NCI-H748 treated with DMSO at 0.1 percent for 48 hours (cell line): Measurements from ENCODE around the gene GDF2.

Source experiments
- DNase-seq: peaks from one replicate; lab custom pipeline; 2025; lab: John Stamatoyannopoulos, UW

Gene GDF2

GRCh38 chr10:47370015-47370767, 47.9 kb downstream of the GDF2 start:
- no peak for DNase-seq

GRCh38 chr10:47370878-47371277, 48.6 kb downstream of the GDF2 start:
- no peak for DNase-seq

GRCh38 chr10:47371629-47372485, 49.6 kb downstream of the GDF2 start:
- no peak for DNase-seq

GRCh38 chr10:47372726-47373125, 50.5 kb downstream of the GDF2 start:
- no peak for DNase-seq

GRCh38 chr10:47374611-47375536, 52.6 kb downstream of the GDF2 start:
- DNase-seq: no peak

- DNase-seq: no peak
These were observed 54.4 kb downstream of the GDF2 start for GRCh38 chr10:47376522-47377220.
